ENCODE results near the gene APOA4. TPM values are rescaled to one million over a fixed set of nuclear protein-coding genes. Genes with fewer than 3 reads are reported as not detected.
"Not testable (repeated sequence)": the region's sequence is repeated elsewhere in the genome, so short reads cannot be mapped to it uniquely, and the experiment has no call there.

Gene APOA4
- polyA plus RNA-seq, 1 donor from 2014 or later: not detected

GRCh38 chr11:116807601-116808261 is 15.4 kb downstream of the APOA4 start:
- TF ChIP-seq RAD21 (conservative IDR thresholded peaks at IDR 0.05): no peak
- no peak for TF ChIP-seq EZH2 (IDR thresholded peaks at IDR 0.05; ENCODE audit: borderline replicate concordance, insufficient read depth, low read length, poor library complexity, severe bottlenecking)
- TF ChIP-seq MXI1 (conservative IDR thresholded peaks at IDR 0.05; ENCODE audit: poor library complexity, severe bottlenecking): no peak
- no peak for TF ChIP-seq TAF1 (IDR thresholded peaks at IDR 0.05; ENCODE audit: low read depth)
- no peak for TF ChIP-seq EP300 (conservative IDR thresholded peaks at IDR 0.05; ENCODE audit: poor library complexity, severe bottlenecking)
- no peak for TF ChIP-seq CTCF (IDR thresholded peaks at IDR 0.05; ENCODE audit: poor library complexity, severe bottlenecking)
- TF ChIP-seq SMC3 (conservative IDR thresholded peaks at IDR 0.05; ENCODE audit: poor library complexity): no peak
- TF ChIP-seq POLR2AphosphoS5 (IDR thresholded peaks at IDR 0.05): no peak
- TF ChIP-seq, protein P1, sequence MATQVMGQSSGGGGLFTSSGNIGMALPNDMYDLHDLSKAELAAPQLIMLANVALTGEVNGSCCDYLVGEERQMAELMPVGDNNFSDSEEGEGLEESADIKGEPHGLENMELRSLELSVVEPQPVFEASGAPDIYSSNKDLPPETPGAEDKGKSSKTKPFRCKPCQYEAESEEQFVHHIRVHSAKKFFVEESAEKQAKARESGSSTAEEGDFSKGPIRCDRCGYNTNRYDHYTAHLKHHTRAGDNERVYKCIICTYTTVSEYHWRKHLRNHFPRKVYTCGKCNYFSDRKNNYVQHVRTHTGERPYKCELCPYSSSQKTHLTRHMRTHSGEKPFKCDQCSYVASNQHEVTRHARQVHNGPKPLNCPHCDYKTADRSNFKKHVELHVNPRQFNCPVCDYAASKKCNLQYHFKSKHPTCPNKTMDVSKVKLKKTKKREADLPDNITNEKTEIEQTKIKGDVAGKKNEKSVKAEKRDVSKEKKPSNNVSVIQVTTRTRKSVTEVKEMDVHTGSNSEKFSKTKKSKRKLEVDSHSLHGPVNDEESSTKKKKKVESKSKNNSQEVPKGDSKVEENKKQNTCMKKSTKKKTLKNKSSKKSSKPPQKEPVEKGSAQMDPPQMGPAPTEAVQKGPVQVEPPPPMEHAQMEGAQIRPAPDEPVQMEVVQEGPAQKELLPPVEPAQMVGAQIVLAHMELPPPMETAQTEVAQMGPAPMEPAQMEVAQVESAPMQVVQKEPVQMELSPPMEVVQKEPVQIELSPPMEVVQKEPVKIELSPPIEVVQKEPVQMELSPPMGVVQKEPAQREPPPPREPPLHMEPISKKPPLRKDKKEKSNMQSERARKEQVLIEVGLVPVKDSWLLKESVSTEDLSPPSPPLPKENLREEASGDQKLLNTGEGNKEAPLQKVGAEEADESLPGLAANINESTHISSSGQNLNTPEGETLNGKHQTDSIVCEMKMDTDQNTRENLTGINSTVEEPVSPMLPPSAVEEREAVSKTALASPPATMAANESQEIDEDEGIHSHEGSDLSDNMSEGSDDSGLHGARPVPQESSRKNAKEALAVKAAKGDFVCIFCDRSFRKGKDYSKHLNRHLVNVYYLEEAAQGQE (IDR thresholded peaks at IDR 0.05; ENCODE audit: borderline replicate concordance): no peak
- no peak overlapping the region for H3K9ac ChIP-seq (ENCODE audit: low read length)
- no peaks in the 10 kb centered on the region for H3K27me3 ChIP-seq (ENCODE audit: insufficient read depth, low read depth, low read length)
- H3K79me2 ChIP-seq (replicated peaks; ENCODE audit: insufficient read depth, low read length): no peaks in the 10 kb centered on the region
- no peak overlapping the region for H3K4me2 ChIP-seq (ENCODE audit: low read length)
- no peaks in the 10 kb centered on the region for H3F3A ChIP-seq (ENCODE audit: insufficient read depth, low read length, poor library complexity, severe bottlenecking)
- no peaks in the 10 kb centered on the region for H4K20me1 ChIP-seq (ENCODE audit: insufficient read depth)
- no peaks in the 10 kb centered on the region for H3K9me2 ChIP-seq (ENCODE audit: insufficient read depth, low read length)
- no peaks in the 10 kb centered on the region for H3K9me3 ChIP-seq (ENCODE audit: low read length)
- no peak overlapping the region for H3K4me3 ChIP-seq (ENCODE audit: low read length)
- H3K27ac ChIP-seq (ENCODE audit: low read length): no peak overlapping the region
- no peak overlapping the region for H2AFZ ChIP-seq (ENCODE audit: low read depth, low read length)
- no peaks in the 10 kb centered on the region for H3K36me3 ChIP-seq (ENCODE audit: insufficient read depth, low read length)

DNA sequence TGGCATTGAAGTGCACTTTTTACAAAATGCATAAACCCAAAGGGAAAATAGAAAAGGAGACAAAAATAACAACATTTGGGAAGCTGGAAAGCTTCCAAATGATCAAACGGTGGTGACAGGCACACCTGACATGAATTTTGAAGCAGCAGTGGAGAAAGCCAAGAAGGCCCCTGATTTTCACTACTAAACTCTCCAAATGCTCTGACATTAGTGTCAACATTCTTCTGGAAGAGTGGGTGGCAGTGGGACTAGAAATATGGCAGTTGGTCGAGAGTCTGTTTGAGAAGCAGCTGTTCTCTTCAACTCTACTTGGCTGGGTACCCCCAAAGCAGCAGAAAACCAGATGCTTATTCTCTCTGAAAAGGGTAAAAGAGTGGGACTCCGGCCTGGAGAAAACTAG is 19.1 kb downstream of the APOA4 start:
- no peak overlapping the region for H3K27ac ChIP-seq (ENCODE audit: low read length)
- H3K27me3 ChIP-seq (ENCODE audit: insufficient read depth, low read depth, low read length): no peaks in the 10 kb centered on the region
- no peak overlapping the region for H3K4me2 ChIP-seq (ENCODE audit: low read length)
- H2AFZ ChIP-seq (ENCODE audit: low read depth, low read length): no peak overlapping the region
- TF ChIP-seq MXI1 (conservative IDR thresholded peaks at IDR 0.05; ENCODE audit: poor library complexity, severe bottlenecking): no peak
- TF ChIP-seq TAF1 (IDR thresholded peaks at IDR 0.05; ENCODE audit: low read depth): no peak
- TF ChIP-seq, protein P1 (IDR thresholded peaks at IDR 0.05; ENCODE audit: borderline replicate concordance): no peak
- no peak for TF ChIP-seq EP300 (conservative IDR thresholded peaks at IDR 0.05; ENCODE audit: poor library complexity, severe bottlenecking)
- no peak for TF ChIP-seq CTCF (IDR thresholded peaks at IDR 0.05; ENCODE audit: poor library complexity, severe bottlenecking)
- TF ChIP-seq RAD21 (conservative IDR thresholded peaks at IDR 0.05): no peak
- no peak for TF ChIP-seq SMC3 (conservative IDR thresholded peaks at IDR 0.05; ENCODE audit: poor library complexity)
- TF ChIP-seq EZH2 (IDR thresholded peaks at IDR 0.05; ENCODE audit: borderline replicate concordance, insufficient read depth, low read length, poor library complexity, severe bottlenecking): no peak
- no peak for TF ChIP-seq POLR2AphosphoS5 (IDR thresholded peaks at IDR 0.05)
- H4K20me1 ChIP-seq (ENCODE audit: insufficient read depth): no peaks in the 10 kb centered on the region
- H3K9me2 ChIP-seq (ENCODE audit: insufficient read depth, low read length): no peaks in the 10 kb centered on the region
- H3F3A ChIP-seq (ENCODE audit: insufficient read depth, low read length, poor library complexity, severe bottlenecking): no peaks in the 10 kb centered on the region
- H3K79me2 ChIP-seq (replicated peaks; ENCODE audit: insufficient read depth, low read length): no peaks in the 10 kb centered on the region
- H3K36me3 ChIP-seq (ENCODE audit: insufficient read depth, low read length): no peaks in the 10 kb centered on the region
- H3K9ac ChIP-seq (ENCODE audit: low read length): no peak overlapping the region
- H3K4me3 ChIP-seq (ENCODE audit: low read length): no peak overlapping the region
- H3K9me3 ChIP-seq (ENCODE audit: low read length): no peaks in the 10 kb centered on the region

GRCh38 chr11:116801662-116802061 is 21.4 kb downstream of the APOA4 start:
- H3K9me3 ChIP-seq (ENCODE audit: low read length); H3K36me3 ChIP-seq (ENCODE audit: insufficient read depth, low read length); H3K27ac ChIP-seq (ENCODE audit: low read length); H3F3A ChIP-seq (ENCODE audit: insufficient read depth, low read length, poor library complexity, severe bottlenecking); H3K27me3 ChIP-seq (ENCODE audit: insufficient read depth, low read depth, low read length); H3K4me2 ChIP-seq (ENCODE audit: low read length); H3K9ac ChIP-seq (ENCODE audit: low read length); H3K79me2 ChIP-seq (replicated peaks; ENCODE audit: insufficient read depth, low read length); H3K9me2 ChIP-seq (ENCODE audit: insufficient read depth, low read length); H2AFZ ChIP-seq (ENCODE audit: low read depth, low read length); H3K4me3 ChIP-seq (ENCODE audit: low read length); H4K20me1 ChIP-seq (ENCODE audit: insufficient read depth): not testable (repeated sequence)
